ENCODE data around the gene NTNG1.

DNA sequence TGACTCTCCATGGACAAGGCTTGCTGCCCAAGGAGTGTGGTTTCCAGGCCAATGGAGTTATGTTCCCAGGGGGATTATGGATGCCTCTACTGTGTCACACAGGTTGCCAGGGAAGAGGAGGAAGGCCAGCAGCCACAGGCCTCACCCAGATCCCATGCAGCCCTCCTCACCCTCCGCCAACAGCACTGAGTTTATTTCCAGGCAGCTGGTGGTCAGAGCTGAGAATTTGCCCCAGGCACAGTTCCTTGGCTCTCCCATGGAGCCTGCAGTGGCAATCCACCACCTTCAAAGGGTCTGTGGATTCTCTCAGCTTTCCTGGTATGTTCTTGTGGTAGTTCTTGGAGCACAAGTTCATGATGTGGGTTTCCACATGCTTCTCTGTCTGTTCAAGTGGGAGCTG, 79.2 kb downstream of the NTNG1 start:
- TF ChIP-seq, protein P1, sequence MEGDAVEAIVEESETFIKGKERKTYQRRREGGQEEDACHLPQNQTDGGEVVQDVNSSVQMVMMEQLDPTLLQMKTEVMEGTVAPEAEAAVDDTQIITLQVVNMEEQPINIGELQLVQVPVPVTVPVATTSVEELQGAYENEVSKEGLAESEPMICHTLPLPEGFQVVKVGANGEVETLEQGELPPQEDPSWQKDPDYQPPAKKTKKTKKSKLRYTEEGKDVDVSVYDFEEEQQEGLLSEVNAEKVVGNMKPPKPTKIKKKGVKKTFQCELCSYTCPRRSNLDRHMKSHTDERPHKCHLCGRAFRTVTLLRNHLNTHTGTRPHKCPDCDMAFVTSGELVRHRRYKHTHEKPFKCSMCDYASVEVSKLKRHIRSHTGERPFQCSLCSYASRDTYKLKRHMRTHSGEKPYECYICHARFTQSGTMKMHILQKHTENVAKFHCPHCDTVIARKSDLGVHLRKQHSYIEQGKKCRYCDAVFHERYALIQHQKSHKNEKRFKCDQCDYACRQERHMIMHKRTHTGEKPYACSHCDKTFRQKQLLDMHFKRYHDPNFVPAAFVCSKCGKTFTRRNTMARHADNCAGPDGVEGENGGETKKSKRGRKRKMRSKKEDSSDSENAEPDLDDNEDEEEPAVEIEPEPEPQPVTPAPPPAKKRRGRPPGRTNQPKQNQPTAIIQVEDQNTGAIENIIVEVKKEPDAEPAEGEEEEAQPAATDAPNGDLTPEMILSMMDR (IDR thresholded peaks at IDR 0.05): no peak
- TF ChIP-seq POLR2A (IDR thresholded peaks at IDR 0.05): no peak

Measured in esophagus squamous epithelium (tissue), 4 donors.